KMS-11 (cell line): Measurements from ENCODE around the gene AFF3.

Source experiments
- H2AFZ ChIP-seq: fragments of 200-600 bp; sonication (generic); 2 replicates; pipeline ENCODE4 v1.6.1; 2016; ENCODE audit warnings: antibody characterized with exemption, mixed run types, low read depth
- H3K27ac ChIP-seq: fragments of 200-600 bp; sonication (generic); 2 replicates; pipeline ENCODE4 v1.6.1; 2016; ENCODE audit warnings: mild to moderate bottlenecking, mixed run types
- H3K27me3 ChIP-seq: fragments of 200-600 bp; sonication (generic); 2 replicates; pipeline ENCODE4 v1.6.1; 2017; ENCODE audit warnings: mild to moderate bottlenecking, low read depth, mixed run types, moderate library complexity; ENCODE audit not compliant: insufficient read depth
- H3K36me3 ChIP-seq: fragments of 200-600 bp; sonication (generic); 2 replicates; pipeline ENCODE4 v1.6.1; 2017; ENCODE audit warnings: mild to moderate bottlenecking, mixed run types; ENCODE audit not compliant: insufficient read depth
- H3K4me1 ChIP-seq: fragments of 200-600 bp; sonication (generic); 2 replicates; pipeline ENCODE4 v1.6.1; 2016; ENCODE audit warnings: mild to moderate bottlenecking, low read depth, mixed run types; ENCODE audit not compliant: poor library complexity, severe bottlenecking
- H3K4me2 ChIP-seq: fragments of 200-600 bp; sonication (generic); 2 replicates; pipeline ENCODE4 v1.7.0; 2016; ENCODE audit warnings: mild to moderate bottlenecking, mixed run types
- H3K4me3 ChIP-seq: fragments of 200-600 bp; sonication (generic); IDR thresholded peaks from 2 replicates; pipeline ENCODE4 v1.6.1; 2017; ENCODE audit warnings: low read depth, low read length, mixed read lengths; ENCODE audit not compliant: insufficient read depth
- H3K79me2 ChIP-seq: fragments of 200-600 bp; sonication (generic); 2 replicates; pipeline ENCODE4 v1.6.1; 2016; ENCODE audit warnings: low read depth, mixed run types; ENCODE audit not compliant: insufficient read depth
- H3K9ac ChIP-seq: fragments of 200-600 bp; sonication (generic); 2 replicates; pipeline ENCODE4 v1.6.1; 2016; ENCODE audit warnings: mild to moderate bottlenecking, mixed run types
- H4K20me1 ChIP-seq: fragments of 200-600 bp; sonication (generic); 2 replicates; pipeline ENCODE4 v1.6.1; 2016; ENCODE audit warnings: mild to moderate bottlenecking, mixed run types; ENCODE audit not compliant: insufficient read depth
- CTCF ChIP-seq: fragments of 200-600 bp; sonication (generic); conservative IDR thresholded peaks from 2 replicates; pipeline ENCODE4 v1.6.1; 2017; ENCODE audit warnings: low read depth, mild to moderate bottlenecking, antibody characterized with exemption, low read length, moderate library complexity, mixed read lengths

AFF3 gene

GRCh38 chr2:99803846-99804245 is 338.5 kb downstream of the AFF3 start:
- H4K20me1 ChIP-seq, result no peaks in the 10 kb centered on the region
- peaks cover 25% of the 10 kb centered on the region for H3K4me1 ChIP-seq
- no peak overlapping the region for H3K9ac ChIP-seq
- H3K79me2 ChIP-seq, result no peaks in the 10 kb centered on the region
- H3K27me3 ChIP-seq, result no peaks in the 10 kb centered on the region
- no peak for TF ChIP-seq CTCF
- H3K36me3 ChIP-seq, result no peaks in the 10 kb centered on the region
- no peak overlapping the region for H3K27ac ChIP-seq
- H2AFZ ChIP-seq, result no peak overlapping the region
- H3K4me3 ChIP-seq, result no peak overlapping the region
- no peak overlapping the region for H3K4me2 ChIP-seq

GRCh38 chr2:99802734-99803133 is 339.7 kb downstream of the AFF3 start:
- Histone ChIP-seq H3K79me2 (no peaks in the 10 kb centered on the region), H3K4me1 (peaks cover 25% of the 10 kb centered on the region), H3K27ac (no peak overlapping the region), H3K27me3 (no peaks in the 10 kb centered on the region), H2AFZ (no peak overlapping the region), H3K4me3 (no peak overlapping the region), H3K9ac (no peak overlapping the region), H3K36me3 (no peaks in the 10 kb centered on the region), H3K4me2 (no peak overlapping the region), H4K20me1 (no peaks in the 10 kb centered on the region)
- TF ChIP-seq CTCF, result no peak

GRCh38 chr2:99801327-99801901 is 341.0 kb downstream of the AFF3 start:
- H4K20me1 ChIP-seq, result no peaks in the 10 kb centered on the region
- H3K4me1 ChIP-seq, result peaks cover 25% of the 10 kb centered on the region
- no peak for TF ChIP-seq CTCF
- no peak overlapping the region for H3K27ac ChIP-seq
- no peak overlapping the region for H3K4me3 ChIP-seq
- H3K36me3 ChIP-seq, result no peaks in the 10 kb centered on the region; the same call in 1 of the 2 replicates
- H3K9ac ChIP-seq, result no peak overlapping the region
- no peaks in the 10 kb centered on the region for H3K79me2 ChIP-seq
- no peak overlapping the region for H3K4me2 ChIP-seq
- H2AFZ ChIP-seq, result no peak overlapping the region
- no peaks in the 10 kb centered on the region for H3K27me3 ChIP-seq

GRCh38 chr2:99797475-99797874 is 344.9 kb downstream of the AFF3 start:
- H3K36me3 ChIP-seq, result no peaks in the 10 kb centered on the region; the same call in 1 of the 2 replicates
- no peaks in the 10 kb centered on the region for H3K4me1 ChIP-seq
- H3K4me3 ChIP-seq, result no peak overlapping the region
- no peak for TF ChIP-seq CTCF
- no peak overlapping the region for H3K27ac ChIP-seq
- no peak overlapping the region for H3K4me2 ChIP-seq
- no peak overlapping the region for H3K9ac ChIP-seq
- no peaks in the 10 kb centered on the region for H3K27me3 ChIP-seq
- H2AFZ ChIP-seq, result no peak overlapping the region
- H3K79me2 ChIP-seq, result no peaks in the 10 kb centered on the region
- no peaks in the 10 kb centered on the region for H4K20me1 ChIP-seq
